ENCODE measurements around the gene UGT1A1. TPM values are rescaled to one million over a fixed set of nuclear protein-coding genes. Genes with fewer than 3 reads are reported as not detected.

The UGT1A1 gene
- total RNA-seq, 2 donors from 2014 or later, result 0.11 to 0.32 TPM

- Histone ChIP-seq H3K36me3 (no peaks in the 10 kb centered on the region), H3K4me3 (no peak overlapping the region), H3K27ac (no peak overlapping the region), H3K9me3 (no peaks in the 10 kb centered on the region), H3K27me3 (replicated peaks; ENCODE audit: insufficient read depth) (no peaks in the 10 kb centered on the region), H3K4me1 (replicated peaks) (no peaks in the 10 kb centered on the region)
- TF ChIP-seq, protein P1, sequence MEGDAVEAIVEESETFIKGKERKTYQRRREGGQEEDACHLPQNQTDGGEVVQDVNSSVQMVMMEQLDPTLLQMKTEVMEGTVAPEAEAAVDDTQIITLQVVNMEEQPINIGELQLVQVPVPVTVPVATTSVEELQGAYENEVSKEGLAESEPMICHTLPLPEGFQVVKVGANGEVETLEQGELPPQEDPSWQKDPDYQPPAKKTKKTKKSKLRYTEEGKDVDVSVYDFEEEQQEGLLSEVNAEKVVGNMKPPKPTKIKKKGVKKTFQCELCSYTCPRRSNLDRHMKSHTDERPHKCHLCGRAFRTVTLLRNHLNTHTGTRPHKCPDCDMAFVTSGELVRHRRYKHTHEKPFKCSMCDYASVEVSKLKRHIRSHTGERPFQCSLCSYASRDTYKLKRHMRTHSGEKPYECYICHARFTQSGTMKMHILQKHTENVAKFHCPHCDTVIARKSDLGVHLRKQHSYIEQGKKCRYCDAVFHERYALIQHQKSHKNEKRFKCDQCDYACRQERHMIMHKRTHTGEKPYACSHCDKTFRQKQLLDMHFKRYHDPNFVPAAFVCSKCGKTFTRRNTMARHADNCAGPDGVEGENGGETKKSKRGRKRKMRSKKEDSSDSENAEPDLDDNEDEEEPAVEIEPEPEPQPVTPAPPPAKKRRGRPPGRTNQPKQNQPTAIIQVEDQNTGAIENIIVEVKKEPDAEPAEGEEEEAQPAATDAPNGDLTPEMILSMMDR (IDR thresholded peaks at IDR 0.05), result no peak
- TF ChIP-seq POLR2A (IDR thresholded peaks at IDR 0.05) (no peak), POLR2AphosphoS5 (IDR thresholded peaks at IDR 0.05) (no peak)
- no peak for DNase-seq (ENCODE audit: low spot score)
- intact Hi-C loops (cut with DNase I), result no loop called here
- WGBS, result 90% methylated on average over 9 of the region's 9 CpGs
Observed at GRCh38 chr2:233769260-233769659, 9.2 kb downstream of the UGT1A1 start.

- no peaks in the 10 kb centered on the region for H3K4me1 ChIP-seq (replicated peaks)
- H3K27me3 ChIP-seq (replicated peaks; ENCODE audit: insufficient read depth), result no peaks in the 10 kb centered on the region
- 90% methylated on average over 16 of the region's 16 CpGs for WGBS
- H3K36me3 ChIP-seq, result no peaks in the 10 kb centered on the region
- TF ChIP-seq POLR2AphosphoS5 (IDR thresholded peaks at IDR 0.05), result no peak
- TF ChIP-seq POLR2A (IDR thresholded peaks at IDR 0.05), result no peak
- intact Hi-C loops (cut with DNase I), result no loop called here
- no peak overlapping the region for H3K4me3 ChIP-seq
- H3K9me3 ChIP-seq, result no peaks in the 10 kb centered on the region
- H3K27ac ChIP-seq, result no peak overlapping the region
- no peak for DNase-seq (ENCODE audit: low spot score)
Observed at GRCh38 chr2:233772153-233772552, 12.1 kb downstream of the UGT1A1 start.

- no peak for DNase-seq (ENCODE audit: low spot score)
- intact Hi-C loops (cut with DNase I), result no loop called here
- Histone ChIP-seq H3K9me3 (no peaks in the 10 kb centered on the region), H3K27ac (no peak overlapping the region), H3K4me3 (no peak overlapping the region), H3K36me3 (no peaks in the 10 kb centered on the region), H3K4me1 (replicated peaks) (no peaks in the 10 kb centered on the region), H3K27me3 (replicated peaks; ENCODE audit: insufficient read depth) (no peaks in the 10 kb centered on the region)
- TF ChIP-seq, protein P1 (IDR thresholded peaks at IDR 0.05), result no peak
- TF ChIP-seq POLR2A (IDR thresholded peaks at IDR 0.05) (no peak), POLR2AphosphoS5 (IDR thresholded peaks at IDR 0.05) (no peak)
- WGBS, result 65% methylated on average over 5 of the region's 5 CpGs
Observed at GRCh38 chr2:233772583-233772982, 12.5 kb downstream of the UGT1A1 start.

DNA sequence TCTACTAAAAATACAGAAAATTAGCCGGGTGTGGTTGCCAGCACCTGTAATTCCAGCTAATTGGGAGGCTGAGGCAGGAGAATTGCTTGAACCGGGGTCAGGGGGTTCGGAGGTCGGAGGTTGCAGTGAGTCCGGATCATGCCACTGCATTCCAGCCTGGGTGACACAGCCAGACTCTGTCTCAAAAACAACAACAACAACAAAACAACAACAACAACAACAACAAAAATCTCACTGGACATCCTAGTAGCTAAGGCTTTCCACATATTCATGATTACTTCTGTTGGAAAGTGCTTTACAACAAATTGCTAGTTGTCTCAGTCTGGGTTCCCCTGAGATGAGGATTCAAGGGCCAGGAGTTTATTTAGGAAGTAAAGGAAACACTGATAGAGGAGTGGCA is 13.8 kb downstream of the UGT1A1 start:
- TF ChIP-seq POLR2A (IDR thresholded peaks at IDR 0.05), result no peak
- TF ChIP-seq, protein P1 (IDR thresholded peaks at IDR 0.05), result no peak
- no peak for TF ChIP-seq POLR2AphosphoS5 (IDR thresholded peaks at IDR 0.05)
- Histone ChIP-seq H3K4me1 (replicated peaks) (no peaks in the 10 kb centered on the region), H3K27me3 (replicated peaks; ENCODE audit: insufficient read depth) (no peaks in the 10 kb centered on the region), H3K27ac (no peak overlapping the region), H3K36me3 (no peaks in the 10 kb centered on the region), H3K4me3 (no peak overlapping the region), H3K9me3 (no peaks in the 10 kb centered on the region)
- no peak for DNase-seq (ENCODE audit: low spot score)
- intact Hi-C loops (cut with DNase I), result no loop called here
- WGBS, result 92% methylated on average over 5 of the region's 5 CpGs

DNA sequence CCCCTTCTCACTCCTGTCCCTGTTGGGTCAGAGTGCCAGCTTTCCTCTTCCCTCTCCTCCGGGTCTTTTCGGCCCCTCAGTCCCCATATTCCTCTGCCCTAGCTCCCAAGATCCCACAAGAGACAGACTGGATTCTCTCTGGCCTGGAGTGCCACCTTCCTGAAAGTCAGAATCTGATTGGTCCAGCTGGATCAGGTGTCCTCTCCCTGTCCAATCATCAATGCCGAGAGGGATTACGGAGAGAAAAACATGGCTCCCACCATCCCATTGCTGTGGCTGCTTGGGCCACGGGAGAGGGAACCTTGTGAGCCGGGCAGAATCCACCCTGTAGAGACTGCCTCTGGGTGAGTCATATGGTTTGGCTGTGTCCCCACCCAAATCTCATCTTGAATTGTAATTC is 15.3 kb downstream of the UGT1A1 start:
- intact Hi-C loops (cut with DNase I), result no loop called here
- no peaks in the 10 kb centered on the region for H3K9me3 ChIP-seq
- no peaks in the 10 kb centered on the region for H3K27me3 ChIP-seq (replicated peaks; ENCODE audit: insufficient read depth)
- H3K4me1 ChIP-seq (replicated peaks), result no peaks in the 10 kb centered on the region
- DNase-seq (ENCODE audit: low spot score), result no peak
- H3K27ac ChIP-seq, result no peak overlapping the region
- no peaks in the 10 kb centered on the region for H3K36me3 ChIP-seq
- H3K4me3 ChIP-seq, result no peak overlapping the region
- TF ChIP-seq POLR2AphosphoS5 (IDR thresholded peaks at IDR 0.05), result no peak
- TF ChIP-seq, protein P1 (IDR thresholded peaks at IDR 0.05), result no peak
- no peak for TF ChIP-seq POLR2A (IDR thresholded peaks at IDR 0.05)
- 94% methylated on average over 6 of the region's 6 CpGs for WGBS

All from prostate gland (tissue), 2 donors.